Activated CD8-positive, alpha-beta T cell treated with anti-CD3 and anti-CD28 coated beads, Interleukin-2, amount 10 ng/mL, durations not matched to agents 7 days and 5 days (primary cell): ENCODE results near the gene TNFRSF9. TPM values are rescaled to one million over a fixed set of nuclear protein-coding genes. Genes with fewer than 3 reads are reported as not detected.
A peak's percentile ranks its signal among the peaks of the same experiment; 100 is the strongest.

ENCODE experiments used
- ATAC-seq: fragments of 150-1000 bp; cut with Tn5 transposase; one replicate; pipeline ENCODE4 v1.10.0; 2021; ENCODE audit warnings: moderate library complexity
- CTCF ChIA-PET: fragments of 350-600 bp; sonication (Branson Sonifier 250); formaldehyde crosslinking; loops from one replicate; lab custom pipeline; 2021; ENCODE audit warnings: antibody characterized with exemption; lab: Charles Lee
- POLR2A ChIA-PET: fragments of 350-600 bp; sonication (Branson Sonifier 250); formaldehyde crosslinking; loops from one replicate; lab custom pipeline; 2021; ENCODE audit warnings: antibody characterized with exemption; lab: Charles Lee
- DNase-seq: peaks from one replicate; pipeline ENCODE4 v3.0.0-alpha.2; 2020
- H3K27ac Mint-ChIP-seq: one replicate; pipeline ENCODE4 v1.8.0; 2021; ENCODE audit warnings: mild to moderate bottlenecking, mixed read lengths
- H3K27me3 Mint-ChIP-seq: one replicate; pipeline ENCODE4 v1.8.0; 2021; ENCODE audit warnings: low read depth, mixed read lengths
- H3K36me3 Mint-ChIP-seq: one replicate; pipeline ENCODE4 v1.8.0; 2021; ENCODE audit warnings: low read depth, mixed read lengths
- H3K4me1 Mint-ChIP-seq: one replicate; pipeline ENCODE4 v1.8.0; 2021; ENCODE audit warnings: low read depth, mixed read lengths
- H3K4me3 Mint-ChIP-seq: one replicate; pipeline ENCODE4 v1.8.0; 2021; ENCODE audit warnings: mild to moderate bottlenecking, mixed read lengths
- H3K9me3 Mint-ChIP-seq: one replicate; pipeline ENCODE4 v1.8.0; 2022; ENCODE audit warnings: mixed read lengths; ENCODE audit not compliant: insufficient read depth
- total RNA-seq, 2 experiments: library from RNA; stranded (reverse); gene quantifications; one replicate each; pipeline ENCODE4 v1.2.3, GENCODE V29; 2021

Gene TNFRSF9
- total RNA-seq, 2 experiments from 2014 or later, result 0.94 to 1.3 TPM

GRCh38 chr1:7891804-7892203 lies 48.8 kb downstream of the TNFRSF9 start:
- no peaks in the 10 kb centered on the region for H3K4me1 Mint-ChIP-seq
- H3K27me3 Mint-ChIP-seq, result peaks cover 7% of the 10 kb centered on the region
- H3K36me3 Mint-ChIP-seq, result no peaks in the 10 kb centered on the region
- no peak overlapping the region for H3K4me3 Mint-ChIP-seq
- ChIA-PET POLR2A (no interaction called here), CTCF (no interaction called here)
- H3K9me3 Mint-ChIP-seq, result no peaks in the 10 kb centered on the region
- DNase-seq (no peak), ATAC-seq (no peak)
- no peak overlapping the region for H3K27ac Mint-ChIP-seq

- H3K27me3 Mint-ChIP-seq, result peaks cover 11% of the 10 kb centered on the region
Measured at GRCh38 chr1:7890853-7891252, 49.8 kb downstream of the TNFRSF9 start.

GRCh38 chr1:7888248-7889081 lies 52.2 kb downstream of the TNFRSF9 start:
- Mint-ChIP-seq H3K27me3 (peaks cover 20% of the 10 kb centered on the region), H3K36me3 (no peaks in the 10 kb centered on the region), H3K27ac (no peak overlapping the region), H3K9me3 (no peaks in the 10 kb centered on the region), H3K4me1 (no peaks in the 10 kb centered on the region), H3K4me3 (no peak overlapping the region)
- CTCF ChIA-PET, result interaction anchor here (0.8 kb wide), 1 partner anchor 14 kb away, joined by 3 read pairs; no protein-coding TSS in a partner anchor
- POLR2A ChIA-PET, result no interaction called here
- DNase-seq (no peak), ATAC-seq (no peak)

More at GRCh38 chr1:7890853-7891252, 49.8 kb downstream of the TNFRSF9 start:
- ATAC-seq (no peak), DNase-seq (no peak)
- ChIA-PET POLR2A (no interaction called here), CTCF (no interaction called here)
- Mint-ChIP-seq H3K36me3 (no peaks in the 10 kb centered on the region), H3K27ac (no peak overlapping the region), H3K4me3 (no peak overlapping the region), H3K4me1 (no peaks in the 10 kb centered on the region), H3K9me3 (no peaks in the 10 kb centered on the region)

- ChIA-PET CTCF (no interaction called here), POLR2A (interaction anchor here (0.6 kb wide), 1 partner anchor 458 kb away, joined by 3 read pairs; no protein-coding TSS in a partner anchor)
- no peaks in the 10 kb centered on the region for H3K9me3 Mint-ChIP-seq
- H3K27ac Mint-ChIP-seq, result no peak overlapping the region
- H3K36me3 Mint-ChIP-seq, result no peaks in the 10 kb centered on the region
- DNase-seq (no peak), ATAC-seq (no peak)
- H3K4me1 Mint-ChIP-seq, result no peaks in the 10 kb centered on the region
- peaks cover 20% of the 10 kb centered on the region for H3K27me3 Mint-ChIP-seq
- H3K4me3 Mint-ChIP-seq, result no peak overlapping the region
Measured at GRCh38 chr1:7886405-7886745, 54.3 kb downstream of the TNFRSF9 start.

GRCh38 chr1:7885513-7886404 lies 54.9 kb downstream of the TNFRSF9 start:
- ATAC-seq, result no peak
- no peak overlapping the region for H3K4me3 Mint-ChIP-seq

GRCh38 chr1:7884757-7885156 lies 55.9 kb downstream of the TNFRSF9 start:
- ChIA-PET POLR2A (no interaction called here), CTCF (no interaction called here)
- ATAC-seq (no peak), DNase-seq (no peak)
- H3K9me3 Mint-ChIP-seq, result no peaks in the 10 kb centered on the region
- no peak overlapping the region for H3K4me3 Mint-ChIP-seq
- peaks cover 20% of the 10 kb centered on the region for H3K27me3 Mint-ChIP-seq
- no peaks in the 10 kb centered on the region for H3K4me1 Mint-ChIP-seq
- no peaks in the 10 kb centered on the region for H3K36me3 Mint-ChIP-seq
- H3K27ac Mint-ChIP-seq, result no peak overlapping the region

More at GRCh38 chr1:7885513-7886404, 54.9 kb downstream of the TNFRSF9 start:
- no peaks in the 10 kb centered on the region for H3K4me1 Mint-ChIP-seq
- ChIA-PET CTCF (no interaction called here), POLR2A (interaction anchor here (0.6 kb wide), 1 partner anchor 459 kb away, joined by 3 read pairs; no protein-coding TSS in a partner anchor)
- peak; percentile 35 for DNase-seq
- H3K9me3 Mint-ChIP-seq, result no peaks in the 10 kb centered on the region
- H3K27ac Mint-ChIP-seq, result no peak overlapping the region
- no peaks in the 10 kb centered on the region for H3K36me3 Mint-ChIP-seq
- H3K27me3 Mint-ChIP-seq, result peaks cover 20% of the 10 kb centered on the region

- DNase-seq (no peak), ATAC-seq (no peak)
- ChIA-PET POLR2A (no interaction called here), CTCF (interaction anchor here (1.0 kb wide), 1 partner anchor 127 kb away, joined by 3 read pairs; no protein-coding TSS in a partner anchor)
- Mint-ChIP-seq H3K36me3 (peaks cover 5% of the 10 kb centered on the region), H3K27ac (no peak overlapping the region), H3K4me1 (peaks cover 3% of the 10 kb centered on the region), H3K9me3 (peaks cover 8% of the 10 kb centered on the region), H3K4me3 (no peak overlapping the region), H3K27me3 (peaks cover 5% of the 10 kb centered on the region)
Measured at GRCh38 chr1:7879228-7879627, 61.4 kb downstream of the TNFRSF9 start.

GRCh38 chr1:7878027-7878426 lies 62.6 kb downstream of the TNFRSF9 start:
- peaks cover 5% of the 10 kb centered on the region for H3K27me3 Mint-ChIP-seq
- ChIA-PET CTCF (no interaction called here), POLR2A (no interaction called here)
- H3K9me3 Mint-ChIP-seq, result peaks cover 8% of the 10 kb centered on the region
- peaks cover 5% of the 10 kb centered on the region for H3K36me3 Mint-ChIP-seq
- no peak overlapping the region for H3K4me3 Mint-ChIP-seq
- no peak for ATAC-seq
- H3K27ac Mint-ChIP-seq, result no peak overlapping the region
- peaks cover 3% of the 10 kb centered on the region for H3K4me1 Mint-ChIP-seq
- no peak for DNase-seq

GRCh38 chr1:7873801-7874795 lies 66.5 kb downstream of the TNFRSF9 start:
- POLR2A ChIA-PET, result no interaction called here
- no peak for ATAC-seq
- Mint-ChIP-seq H3K36me3 (peaks cover 5% of the 10 kb centered on the region), H3K27ac (no peak overlapping the region), H3K4me1 (peaks cover 3% of the 10 kb centered on the region), H3K4me3 (no peak overlapping the region), H3K27me3 (peaks cover 5% of the 10 kb centered on the region), H3K9me3 (peaks cover 8% of the 10 kb centered on the region)
- CTCF ChIA-PET, result no interaction called here
- no peak for DNase-seq

- Mint-ChIP-seq H3K36me3 (no peaks in the 10 kb centered on the region), H3K9me3 (no peaks in the 10 kb centered on the region), H3K4me1 (no peaks in the 10 kb centered on the region), H3K27ac (no peak overlapping the region), H3K27me3 (peaks cover 3% of the 10 kb centered on the region), H3K4me3 (no peak overlapping the region)
- DNase-seq (no peak), ATAC-seq (no peak)
- CTCF ChIA-PET, result no interaction called here
- POLR2A ChIA-PET, result no interaction called here
Measured at GRCh38 chr1:7871136-7871535, 69.5 kb downstream of the TNFRSF9 start.
